AG04450 (cell line): ENCODE data around the gene MID1. TPM values are rescaled to one million over a fixed set of nuclear protein-coding genes. Genes with fewer than 3 reads are reported as not detected.

ENCODE experiments used
- CTCF ChIA-PET: fragments of 300-600, 350-600 bp; formaldehyde crosslinking; extraction: SDS; loops from one replicate; lab custom pipeline; 2022; ENCODE audit warnings: antibody characterized with exemption, inconsistent platforms; lab: Charles Lee
- POLR2A ChIA-PET: fragments of 350-600 bp; formaldehyde crosslinking; extraction: SDS; loops from one replicate; lab custom pipeline; 2021; ENCODE audit warnings: antibody characterized with exemption, inconsistent platforms; lab: Yijun Ruan, JAX
- DNase-seq: peaks from one replicate; pipeline ENCODE4 v3.0.0-alpha.2; 2011; ENCODE audit warnings: low read depth, low spot score
- H3K27ac ChIP-seq: one replicate; pipeline ENCODE4 v1.5.1; 2012; ENCODE audit warnings: low read depth, low read length, control low read depth
- H3K27me3 ChIP-seq: one replicate; pipeline ENCODE4 v1.6.0; 2012; ENCODE audit warnings: low read length; ENCODE audit not compliant: control insufficient read depth, insufficient read depth
- H3K4me3 ChIP-seq: 2 replicates; pipeline ENCODE4 v1.5.1; 2011; ENCODE audit warnings: mild to moderate bottlenecking, low read depth, low read length, control low read depth
- H3K9me3 ChIP-seq: 2 replicates; pipeline ENCODE4 v1.5.1; 2012; ENCODE audit warnings: low read length; ENCODE audit not compliant: control insufficient read depth, insufficient read depth
- polyA plus RNA-seq: library from polyadenylated mRNA; depleted of rRNA; stranded (reverse); fragments of >200 nt; gene quantifications from 2 replicates; pipeline ENCODE4 v1.2.3, GENCODE V29; 2011
- TF ChIP-seq, protein P1 (sequence below): IDR thresholded peaks from 2 replicates; pipeline ENCODE4 v1.5.1; 2011; ENCODE audit warnings: low read depth, low read length, control low read depth, inconsistent platforms

Gene MID1
- polyA plus RNA-seq, 1 experiment: 37.5 TPM

DNA sequence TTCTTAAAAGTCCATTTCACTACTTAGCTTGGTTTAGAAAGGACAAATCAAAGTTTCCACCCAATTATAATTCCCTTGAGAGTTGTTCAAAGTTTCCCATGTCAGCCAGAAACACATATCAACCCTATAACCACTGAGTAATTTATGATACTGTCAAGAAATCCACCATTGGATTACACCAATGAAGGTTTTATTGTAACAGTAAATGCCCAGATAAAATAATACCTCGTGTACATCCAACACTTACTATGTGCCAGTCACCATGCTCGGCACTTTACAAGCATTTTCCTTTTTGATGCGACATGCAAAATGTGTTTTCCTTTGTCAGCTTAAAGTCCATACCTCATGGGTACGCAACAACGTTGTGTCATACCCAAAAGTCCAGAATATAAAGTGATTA, 64.0 kb downstream of the MID1 start:
- CTCF ChIA-PET: interaction anchor here (2.1 kb wide), 1 partner anchor 366 kb away, joined by 10 read pairs; no protein-coding TSS in a partner anchor

DNA sequence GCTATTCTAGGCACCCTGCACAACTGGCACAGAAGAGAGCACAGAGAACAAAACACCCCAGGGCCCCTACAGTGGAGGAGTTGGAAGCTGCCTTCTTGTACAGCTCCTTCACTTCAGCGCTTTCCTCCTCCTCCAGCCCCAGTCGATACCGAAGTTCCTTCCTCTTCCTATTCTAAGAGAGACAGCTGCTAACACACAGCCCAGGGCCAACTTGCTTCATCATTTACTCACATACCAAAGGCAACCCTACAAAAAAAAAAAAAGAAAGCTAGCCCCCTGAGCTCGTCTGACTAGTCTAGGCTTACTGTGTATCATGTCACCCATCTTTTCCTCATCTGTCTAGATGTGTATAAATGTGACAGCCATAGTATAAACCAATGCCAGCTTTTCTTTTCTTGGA, 64.5 kb downstream of the MID1 start:
- ChIA-PET POLR2A (no interaction called here), CTCF (interaction anchor here (2.1 kb wide), 1 partner anchor 365 kb away, joined by 10 read pairs; no protein-coding TSS in a partner anchor)
- no peak overlapping the region for H3K4me3 ChIP-seq
- no peak overlapping the region for H3K27ac ChIP-seq
- no peak for DNase-seq
- no peaks in the 10 kb centered on the region for H3K9me3 ChIP-seq
- TF ChIP-seq, protein P1, sequence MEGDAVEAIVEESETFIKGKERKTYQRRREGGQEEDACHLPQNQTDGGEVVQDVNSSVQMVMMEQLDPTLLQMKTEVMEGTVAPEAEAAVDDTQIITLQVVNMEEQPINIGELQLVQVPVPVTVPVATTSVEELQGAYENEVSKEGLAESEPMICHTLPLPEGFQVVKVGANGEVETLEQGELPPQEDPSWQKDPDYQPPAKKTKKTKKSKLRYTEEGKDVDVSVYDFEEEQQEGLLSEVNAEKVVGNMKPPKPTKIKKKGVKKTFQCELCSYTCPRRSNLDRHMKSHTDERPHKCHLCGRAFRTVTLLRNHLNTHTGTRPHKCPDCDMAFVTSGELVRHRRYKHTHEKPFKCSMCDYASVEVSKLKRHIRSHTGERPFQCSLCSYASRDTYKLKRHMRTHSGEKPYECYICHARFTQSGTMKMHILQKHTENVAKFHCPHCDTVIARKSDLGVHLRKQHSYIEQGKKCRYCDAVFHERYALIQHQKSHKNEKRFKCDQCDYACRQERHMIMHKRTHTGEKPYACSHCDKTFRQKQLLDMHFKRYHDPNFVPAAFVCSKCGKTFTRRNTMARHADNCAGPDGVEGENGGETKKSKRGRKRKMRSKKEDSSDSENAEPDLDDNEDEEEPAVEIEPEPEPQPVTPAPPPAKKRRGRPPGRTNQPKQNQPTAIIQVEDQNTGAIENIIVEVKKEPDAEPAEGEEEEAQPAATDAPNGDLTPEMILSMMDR: no peak
- H3K27me3 ChIP-seq: no peaks in the 10 kb centered on the region

More for the DNA sequence above, 64.0 kb downstream of the MID1 start:
- TF ChIP-seq, protein P1: no peak
- Histone ChIP-seq H3K4me3 (no peak overlapping the region), H3K9me3 (no peaks in the 10 kb centered on the region), H3K27ac (no peak overlapping the region), H3K27me3 (no peaks in the 10 kb centered on the region)
- POLR2A ChIA-PET: no interaction called here
- no peak for DNase-seq

DNA sequence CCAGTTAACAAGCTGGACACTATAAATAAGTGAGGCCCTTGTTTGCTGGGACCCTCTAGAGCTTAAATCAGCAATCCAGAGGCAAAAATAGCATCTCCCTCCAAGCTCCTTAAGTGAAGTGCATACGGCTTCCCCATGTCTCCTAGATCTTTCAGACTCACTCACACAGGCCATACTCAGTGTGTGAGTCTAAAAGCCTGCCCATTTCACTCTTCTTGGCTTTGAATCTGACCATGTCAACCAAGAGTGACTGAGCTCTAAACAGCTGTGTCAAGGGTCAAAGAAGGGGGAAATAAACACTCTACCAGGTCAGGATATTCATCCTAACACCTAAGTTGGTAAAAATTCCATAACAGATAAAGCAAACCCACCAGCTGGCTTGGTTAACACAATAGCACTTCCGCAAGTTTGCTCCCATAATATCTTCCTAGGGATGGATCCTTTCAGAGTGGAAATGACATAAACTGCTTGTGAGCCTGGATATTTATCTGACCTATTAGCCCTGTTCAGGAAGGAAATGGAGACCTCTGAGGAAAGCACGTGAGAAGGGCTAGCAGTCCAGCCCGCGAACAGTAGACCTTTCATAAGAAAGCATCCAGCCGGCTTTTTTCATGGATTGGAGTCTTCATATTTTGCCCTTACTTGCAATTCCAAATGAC, 65.6 kb downstream of the MID1 start:
- Histone ChIP-seq H3K4me3 (no peak overlapping the region), H3K27me3 (no peaks in the 10 kb centered on the region), H3K9me3 (no peaks in the 10 kb centered on the region), H3K27ac (no peak overlapping the region)
- ChIA-PET POLR2A (no interaction called here), CTCF (interaction anchor here (0.6 to 2.1 kb wide), 3 partner anchors 61 to 364 kb away, joined by 3 to 10 read pairs (median 3); no protein-coding TSS in a partner anchor)
- TF ChIP-seq, protein P1: no peak
- DNase-seq: no peak

DNA sequence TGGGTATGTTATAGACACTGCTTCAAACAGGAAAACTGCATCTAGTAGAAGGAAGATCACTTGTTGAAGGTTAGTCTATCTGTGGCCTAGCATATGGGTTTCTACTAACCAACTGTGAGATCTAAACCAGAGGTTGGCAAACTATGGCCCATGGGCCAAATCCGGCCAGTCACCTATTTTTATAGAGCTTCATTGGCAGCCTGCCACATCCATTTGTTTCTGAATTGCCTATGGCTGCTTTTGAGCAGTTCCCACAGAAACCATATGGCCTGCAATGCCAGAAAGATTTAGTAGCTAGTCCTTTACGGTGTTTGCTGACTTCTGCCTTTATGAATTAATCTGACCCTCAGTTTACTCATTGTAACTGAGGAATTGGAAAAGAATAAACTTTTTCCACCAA, 71.1 kb downstream of the MID1 start:
- H3K4me3 ChIP-seq: no peak overlapping the region
- TF ChIP-seq, protein P1: no peak
- DNase-seq: no peak
- ChIA-PET CTCF (no interaction called here), POLR2A (no interaction called here)
- no peaks in the 10 kb centered on the region for H3K27me3 ChIP-seq
- H3K9me3 ChIP-seq: no peaks in the 10 kb centered on the region
- no peak overlapping the region for H3K27ac ChIP-seq

DNA sequence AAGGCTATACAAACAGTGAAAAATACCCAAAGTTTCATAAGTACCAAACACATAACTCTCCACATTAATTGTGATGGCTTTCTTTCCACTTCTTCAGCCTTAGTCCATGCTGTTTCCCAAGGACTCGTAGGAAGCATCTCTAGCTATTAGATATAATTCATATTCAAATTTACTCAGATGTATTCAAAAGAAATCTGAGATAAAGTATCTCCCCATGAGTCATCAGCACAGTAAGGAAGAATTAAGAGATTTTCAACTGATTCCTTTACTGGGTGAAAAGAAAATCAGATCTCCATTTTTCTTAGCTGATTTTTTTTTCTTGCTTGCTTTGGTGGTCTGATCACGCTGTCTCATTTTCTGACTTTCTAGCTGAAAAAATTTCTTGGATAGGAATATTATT, 71.7 kb downstream of the MID1 start:
- POLR2A ChIA-PET: no interaction called here
- CTCF ChIA-PET: no interaction called here

More for the DNA sequence above, 71.7 kb downstream of the MID1 start:
- H3K27me3 ChIP-seq: no peaks in the 10 kb centered on the region
- TF ChIP-seq, protein P1: no peak
- no peak for DNase-seq
- H3K27ac ChIP-seq: no peak overlapping the region
- H3K4me3 ChIP-seq: no peak overlapping the region
- no peaks in the 10 kb centered on the region for H3K9me3 ChIP-seq
